H1 (cell line): ENCODE results near the gene ZNF700. TPM values are rescaled to one million over a fixed set of nuclear protein-coding genes. Genes with fewer than 3 reads are reported as not detected.

ENCODE experiments used
- CTCF ChIA-PET: fragments of 300-600 bp; sonication (Branson Sonifier 250); formaldehyde crosslinking; loops from one replicate; lab custom pipeline; 2021; ENCODE audit not compliant: partially characterized antibody; lab: Charles Lee
- POLR2A ChIA-PET: fragments of 300-600 bp; sonication (Branson Sonifier 250); formaldehyde crosslinking; loops from one replicate; lab custom pipeline; 2021; ENCODE audit warnings: inconsistent platforms; ENCODE audit not compliant: partially characterized antibody; lab: Charles Lee
- DNase-seq, 2 experiments: peaks; one replicate each; pipeline versions ENCODE4 v3.0.0 to v3.0.0-alpha.2; 2010 to 2022; ENCODE audit warnings: low spot score in 2 of 2, low read depth in 1 of 2, mixed read lengths in 1 of 2
- FAIRE-seq: peaks from 2 replicates; lab custom pipeline; 2011; peaks lifted over from hg19 to GRCh38; lab: Jason Lieb, UNC
- H2AFZ ChIP-seq: 2 replicates; pipeline ENCODE4 v1.8.1; 2012; ENCODE audit warnings: low read length, inconsistent platforms
- H2AK5ac ChIP-seq: 2 replicates; pipeline ENCODE4 v1.6.1; 2013; ENCODE audit warnings: low read depth, low read length
- H2BK120ac ChIP-seq: replicated peaks from 2 replicates; pipeline ENCODE3; 2013; ENCODE audit warnings: low read depth, low read length, inconsistent platforms
- H2BK12ac ChIP-seq: 2 replicates; pipeline ENCODE4 v1.6.1; 2013; ENCODE audit warnings: low read depth, low read length
- H2BK15ac ChIP-seq: 2 replicates; pipeline ENCODE4 v1.6.1; 2013; ENCODE audit warnings: low read length
- H2BK20ac ChIP-seq: 2 replicates; pipeline ENCODE4 v1.6.1; 2013; ENCODE audit warnings: low read length
- H2BK5ac ChIP-seq: 2 replicates; pipeline ENCODE4 v1.6.1; 2013; ENCODE audit warnings: low read depth, low read length
- H3K14ac ChIP-seq: 2 replicates; pipeline ENCODE4 v1.6.1; 2013; ENCODE audit warnings: inconsistent platforms; ENCODE audit not compliant: insufficient read length
- H3K18ac ChIP-seq: 2 replicates; pipeline ENCODE4 v1.6.1; 2013; ENCODE audit warnings: low read length; ENCODE audit errors: extremely low read depth
- H3K23ac ChIP-seq: 2 replicates; pipeline ENCODE4 v1.6.1; 2013; ENCODE audit warnings: inconsistent platforms; ENCODE audit not compliant: insufficient read length
- H3K23me2 ChIP-seq: 2 replicates; pipeline ENCODE4 v1.6.1; 2013; ENCODE audit warnings: low read depth, low read length
- H3K27ac ChIP-seq: 2 replicates; pipeline ENCODE4 v1.6.1; 2011; ENCODE audit warnings: low read depth, low read length, inconsistent platforms
- H3K27me3 ChIP-seq, 4 experiments: replicated peaks in 1 of 4; 1 replicate in 1 of 4; 2 replicates in 3 of 4; pipeline versions ENCODE4 v1.6.1 to v1.8.1; 2011 to 2013; ENCODE audit warnings: low read length in 3 of 4, mild to moderate bottlenecking in 3 of 4, inconsistent platforms in 2 of 4, mixed read lengths in 2 of 4, moderate library complexity in 1 of 4; ENCODE audit not compliant: control insufficient read depth in 3 of 4, insufficient read depth in 3 of 4; ENCODE audit errors: extremely low read depth in 1 of 4
- H3K36me3 ChIP-seq, 4 experiments: 2 replicates each; pipeline versions ENCODE4 v1.6.1 to v1.8.1; 2011 to 2013; ENCODE audit warnings: mild to moderate bottlenecking in 4 of 4, low read length in 3 of 4, moderate library complexity in 2 of 4, control low read depth in 1 of 4, inconsistent platforms in 1 of 4; ENCODE audit not compliant: insufficient read depth in 4 of 4, control insufficient read depth in 2 of 4
- H3K4ac ChIP-seq: replicated peaks from 2 replicates; pipeline ENCODE3; 2013; ENCODE audit warnings: low read length, low read depth, mixed read lengths, inconsistent platforms; ENCODE audit not compliant: insufficient read length
- H3K4me1 ChIP-seq, 4 experiments: replicated peaks in 1 of 4; 1 replicate in 1 of 4; 2 replicates in 3 of 4; pipeline versions ENCODE4 v1.6.1 to v1.8.1; 2011 to 2013; ENCODE audit warnings: low read length in 3 of 4, inconsistent platforms in 2 of 4, mixed read lengths in 1 of 4; ENCODE audit not compliant: insufficient read depth in 4 of 4, control insufficient read depth in 3 of 4
- H3K4me2 ChIP-seq, 2 experiments: 2 replicates each; pipeline versions ENCODE4 v1.6.1 to v1.8.1; 2011 to 2013; ENCODE audit warnings: low read depth in 2 of 2, low read length in 2 of 2, control low read depth in 1 of 2, inconsistent platforms in 1 of 2, mild to moderate bottlenecking in 1 of 2; ENCODE audit not compliant: insufficient read depth in 1 of 2
- H3K4me3 ChIP-seq, 4 experiments: fragments of 200-600, 300-600 bp in 1 of 4; sonication (generic), shearing (Covaris generic), sonication (Bioruptor Twin) in 1 of 4; 2 replicates each; pipeline versions ENCODE4 v1.5.1 to v1.8.1; 2011 to 2016; ENCODE audit warnings: low read length in 4 of 4, low read depth in 3 of 4, control low read depth in 2 of 4, inconsistent platforms in 2 of 4, mild to moderate bottlenecking in 2 of 4, mixed read lengths in 1 of 4, moderate library complexity in 1 of 4; ENCODE audit not compliant: insufficient read depth in 2 of 4; ENCODE audit errors: extremely low read depth in 1 of 4
- H3K56ac ChIP-seq: replicated peaks from 2 replicates; pipeline ENCODE3; 2013; ENCODE audit warnings: low read depth, mild to moderate bottlenecking, mixed read lengths, low read length, inconsistent platforms; ENCODE audit not compliant: insufficient read length
- H3K79me1 ChIP-seq: 2 replicates; pipeline ENCODE4 v1.6.1; 2013; ENCODE audit warnings: low read depth, low read length, control low read depth
- H3K79me2 ChIP-seq, 2 experiments: 2 replicates each; pipeline versions ENCODE4 v1.6.1 to v1.8.1; 2012 to 2013; ENCODE audit warnings: low read length in 2 of 2, mild to moderate bottlenecking in 2 of 2, inconsistent platforms in 1 of 2; ENCODE audit not compliant: insufficient read depth in 2 of 2, control insufficient read depth in 1 of 2
- H3K9ac ChIP-seq, 4 experiments: replicated peaks in 1 of 4; 1 replicate in 1 of 4; 2 replicates in 3 of 4; pipeline versions ENCODE4 v1.6.1 to v1.8.1; 2011 to 2013; ENCODE audit warnings: low read depth in 3 of 4, low read length in 3 of 4, control low read depth in 2 of 4, mild to moderate bottlenecking in 2 of 4, moderate library complexity in 2 of 4, inconsistent platforms in 1 of 4; ENCODE audit errors: extremely low read depth in 1 of 4
- H3K9me3 ChIP-seq, 2 experiments: 2 replicates each; pipeline versions ENCODE4 v1.6.1 to v1.8.1; 2012 to 2013; ENCODE audit warnings: mild to moderate bottlenecking in 2 of 2, moderate library complexity in 2 of 2, control low read depth in 1 of 2, inconsistent platforms in 1 of 2, low read depth in 1 of 2, low read length in 1 of 2, mixed read lengths in 1 of 2; ENCODE audit not compliant: insufficient read depth in 2 of 2
- H4K20me1 ChIP-seq, 2 experiments: replicated peaks in 1 of 2; 2 replicates each; pipeline versions ENCODE3 to v1.8.1; 2011 to 2013; ENCODE audit warnings: inconsistent platforms in 2 of 2, low read length in 2 of 2, mild to moderate bottlenecking in 1 of 2; ENCODE audit not compliant: insufficient read depth in 2 of 2, control insufficient read depth in 1 of 2
- H4K5ac ChIP-seq: 2 replicates; pipeline ENCODE4 v1.6.1; 2013; ENCODE audit warnings: low read length, low read depth, mixed read lengths, inconsistent platforms; ENCODE audit not compliant: insufficient read length
- H4K8ac ChIP-seq: 2 replicates; pipeline ENCODE4 v1.8.0; 2013; ENCODE audit warnings: mild to moderate bottlenecking, moderate library complexity, low read length, inconsistent platforms; ENCODE audit not compliant: insufficient read depth; ENCODE audit errors: extremely low read depth
- H4K91ac ChIP-seq: replicated peaks from 2 replicates; pipeline ENCODE3; 2013; ENCODE audit warnings: low read length, mixed read lengths, inconsistent platforms; ENCODE audit not compliant: insufficient read length
- CHD1 ChIP-seq: IDR thresholded peaks from 2 replicates; pipeline ENCODE4 v1.6.1; 2012; ENCODE audit warnings: low read depth, low read length, improper control_type of control experiment
- EZH2 ChIP-seq: fragments of 200-600 bp; sonication (generic); IDR thresholded peaks from 2 replicates; pipeline ENCODE4 v1.7.1; 2012; ENCODE audit warnings: low read depth, mild to moderate bottlenecking, moderate library complexity, low read length, inconsistent platforms; ENCODE audit not compliant: severe bottlenecking
- KDM4A ChIP-seq: IDR thresholded peaks from one replicate; pipeline ENCODE4 v1.7.1; 2012; ENCODE audit warnings: low read depth, mild to moderate bottlenecking, moderate library complexity, low read length, inconsistent platforms; ENCODE audit not compliant: severe bottlenecking
- NRF1 ChIP-seq: IDR thresholded peaks from 2 replicates; pipeline ENCODE4 v1.6.1; 2011; ENCODE audit warnings: mild to moderate bottlenecking, low read depth, low read length, improper control_type of control experiment
- SP1 ChIP-seq: IDR thresholded peaks from 2 replicates; pipeline ENCODE4 v1.6.1; 2011; ENCODE audit warnings: low read depth, low read length
- ZNF274 ChIP-seq: IDR thresholded peaks from 2 replicates; pipeline ENCODE4 v1.7.0; 2012; ENCODE audit warnings: low read length, borderline replicate concordance; ENCODE audit errors: extremely low read depth
- WGBS, 2 experiments: shearing (Covaris generic) in 1 of 2; methylation state at CpG; one replicate each; pipeline versions ENCODE4 v1.1.6 to v1.1.7; 2013 to 2015; ENCODE audit warnings: low lambda C conversion rate in 2 of 2, mixed read lengths in 2 of 2, inconsistent platforms in 1 of 2, low coverage in 1 of 2, missing lambda C conversion rate in 1 of 2; ENCODE audit not compliant: insufficient replicate concordance in 2 of 2, insufficient coverage in 1 of 2, insufficient read length in 1 of 2; ENCODE audit errors: extremely low coverage in 1 of 2, missing lambda C conversion rate in 1 of 2; 5-methylcytosine and 5-hydroxymethylcytosine counted together
- polyA plus RNA-seq, 7 experiments: library from polyadenylated mRNA; depleted of rRNA in 3 of 7; stranded (reverse) in 5 of 7; unstranded in 2 of 7; fragments of >200 nt in 5 of 7; fragments of 200-250 nt in 2 of 7; gene quantifications; 1 replicate in 5 of 7; 2 replicates in 1 of 7; 4 replicates in 1 of 7; pipeline versions ENCODE4 v1.2.1 to v1.2.3, GENCODE V29; 2011 to 2013; ENCODE audit warnings: missing spikeins in 2 of 7, mixed read lengths in 2 of 7
- total RNA-seq: library from RNA; stranded (reverse); fragmentation: NEBNext Ultra II Directional; extraction: Animal tissue kit (Norgen Biotek cat#: 25700); gene quantifications from 2 replicates; pipeline ENCODE4 v1.2.1, GENCODE V29; 2021

ZNF700 gene
- total and polyA plus RNA-seq, 2 of the 8 experiments (the other 6 are each of a cell fraction or from before 2014, with no cell fraction given) = 3.0 to 10.5 TPM

- no peak overlapping the region for H2BK12ac ChIP-seq
- H3K23me2 ChIP-seq = peaks cover 5% of the 10 kb centered on the region; the same call in 1 of the 2 replicates
- no peak overlapping the region for H3K23ac ChIP-seq
- no peaks in the 10 kb centered on the region for H4K20me1 ChIP-seq
- H4K91ac ChIP-seq = no peak overlapping the region
- peaks cover 11 to 13% of the 10 kb centered on the region in 2 experiments; a peak in 3 of 4 replicates for H3K9me3 ChIP-seq
- H2BK20ac ChIP-seq = no peak overlapping the region
- peaks cover 0 to 3% (median 3%) of the 10 kb centered on the region in 4 experiments; a peak in 4 of 7 replicates for H3K4me1 ChIP-seq
- no peaks in the 10 kb centered on the region for H3K36me3 ChIP-seq
- DNase-seq = no peak
- H2BK120ac ChIP-seq = no peak overlapping the region
- no peak overlapping the region for H3K4ac ChIP-seq
- no peak overlapping the region for H3K27ac ChIP-seq
- H3K56ac ChIP-seq = no peak overlapping the region
- no peak overlapping the region for H3K4me2 ChIP-seq
- ChIA-PET CTCF (interaction anchor here (0.6 to 10.3 kb wide), 10 partner anchors 13 to 219 kb away, joined by 3 to 144 read pairs (median 6); partner anchors contain the start of genes ZNF20, ZNF491 and ZNF69), POLR2A (interaction anchor here (1.5 to 5.1 kb wide), 3 partner anchors 67 to 219 kb away, joined by 3 to 45 read pairs (median 15); partner anchors contain the start of genes ZNF20 and ZNF433)
- 0 out of 7 replicates have a peak, but pooled peaks cover 0 to 3% (median 0%) of the 10 kb centered on the region in 4 experiments for H3K27me3 ChIP-seq
- no peak overlapping the region for H4K8ac ChIP-seq
- no peak for FAIRE-seq
- H3K4me3 ChIP-seq = no peak overlapping the region
- no peak overlapping the region for H2AK5ac ChIP-seq
- peaks cover 0 to 8% of the 10 kb centered on the region in 2 experiments; a peak in 1 of 4 replicates for H3K79me2 ChIP-seq
- no peak overlapping the region for H3K14ac ChIP-seq
- H2BK5ac ChIP-seq = no peak overlapping the region
- no peak overlapping the region for H2BK15ac ChIP-seq
- WGBS, 2 experiments = 88% methylated on average over 6 of the region's 6 CpGs; no CpG with 5 or more reads in 1 of the 2 experiments
- no peak overlapping the region for H4K5ac ChIP-seq
- no peak overlapping the region for H2AFZ ChIP-seq
- H3K79me1 ChIP-seq = no peaks in the 10 kb centered on the region
- H3K18ac ChIP-seq = no peak overlapping the region
- H3K9ac ChIP-seq = no peak overlapping the region
- TF ChIP-seq NRF1 = no peak
- no peak for TF ChIP-seq EZH2
- no peak for TF ChIP-seq ZNF274
- TF ChIP-seq CHD1 = no peak
- TF ChIP-seq KDM4A = no peak
- TF ChIP-seq SP1 = no peak
Observed at GRCh38 chr19:11921852-11922495, 2.9 kb upstream of the ZNF700 start.
